ENCODE data around the gene PLEKHA5.

PLEKHA5 gene

DNA sequence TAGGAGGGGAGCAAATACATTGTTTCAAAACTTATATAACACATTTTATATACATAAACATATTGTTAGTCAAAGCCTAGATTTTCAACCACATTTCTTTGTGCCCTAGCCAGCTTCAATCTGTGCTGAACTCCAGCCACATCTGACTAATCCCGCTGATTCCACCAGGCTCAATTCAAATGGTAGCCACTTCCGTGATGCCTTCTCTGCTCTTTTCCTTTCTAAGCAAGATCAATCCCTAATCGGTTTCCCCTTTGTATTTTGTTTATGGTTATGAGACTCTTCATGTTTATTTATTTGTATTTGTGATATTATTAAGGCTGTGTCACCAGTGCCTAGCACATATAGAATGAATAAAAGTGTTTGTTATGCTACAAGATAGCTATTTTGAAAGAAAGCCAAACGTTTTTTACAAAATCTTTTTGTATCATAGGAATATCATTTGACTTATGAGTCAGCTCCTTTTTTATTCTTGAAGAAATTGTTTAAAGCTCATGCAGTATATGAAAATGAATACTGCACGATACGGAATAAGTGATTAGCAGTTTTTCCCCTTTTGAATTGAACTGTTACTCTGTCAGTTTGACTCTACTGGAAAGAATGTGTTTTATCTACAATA is 110.2 kb downstream of the PLEKHA5 start:
- no peaks in the 10 kb centered on the region for H3K36me3 ChIP-seq (ENCODE audit: insufficient read depth, low read length)
- no peaks in the 10 kb centered on the region for H4K20me1 ChIP-seq (ENCODE audit: insufficient read depth, low read length)
- no peak overlapping the region for H3K4me2 ChIP-seq (ENCODE audit: low read length)
- H3K4me1 ChIP-seq (ENCODE audit: insufficient read depth, low read length, severe bottlenecking), result no peaks in the 10 kb centered on the region
- no peaks in the 10 kb centered on the region for H3K9me2 ChIP-seq (ENCODE audit: low read depth, low read length)
- H2AFZ ChIP-seq (ENCODE audit: low read length), result no peak overlapping the region
- H3F3A ChIP-seq (ENCODE audit: insufficient read depth, low read length), result no peaks in the 10 kb centered on the region
- no peak overlapping the region for H3K4me3 ChIP-seq (ENCODE audit: low read depth, low read length, poor library complexity, severe bottlenecking)
- H3K9ac ChIP-seq (ENCODE audit: low read length), result no peak overlapping the region
- no peaks in the 10 kb centered on the region for H3K27me3 ChIP-seq (ENCODE audit: insufficient read depth, low read length)
- H3K9me3 ChIP-seq (ENCODE audit: low read length), result no peaks in the 10 kb centered on the region
- no peak for TF ChIP-seq EZH2 (IDR thresholded peaks at IDR 0.05; ENCODE audit: borderline replicate concordance, low read length)
- TF ChIP-seq, protein P1, sequence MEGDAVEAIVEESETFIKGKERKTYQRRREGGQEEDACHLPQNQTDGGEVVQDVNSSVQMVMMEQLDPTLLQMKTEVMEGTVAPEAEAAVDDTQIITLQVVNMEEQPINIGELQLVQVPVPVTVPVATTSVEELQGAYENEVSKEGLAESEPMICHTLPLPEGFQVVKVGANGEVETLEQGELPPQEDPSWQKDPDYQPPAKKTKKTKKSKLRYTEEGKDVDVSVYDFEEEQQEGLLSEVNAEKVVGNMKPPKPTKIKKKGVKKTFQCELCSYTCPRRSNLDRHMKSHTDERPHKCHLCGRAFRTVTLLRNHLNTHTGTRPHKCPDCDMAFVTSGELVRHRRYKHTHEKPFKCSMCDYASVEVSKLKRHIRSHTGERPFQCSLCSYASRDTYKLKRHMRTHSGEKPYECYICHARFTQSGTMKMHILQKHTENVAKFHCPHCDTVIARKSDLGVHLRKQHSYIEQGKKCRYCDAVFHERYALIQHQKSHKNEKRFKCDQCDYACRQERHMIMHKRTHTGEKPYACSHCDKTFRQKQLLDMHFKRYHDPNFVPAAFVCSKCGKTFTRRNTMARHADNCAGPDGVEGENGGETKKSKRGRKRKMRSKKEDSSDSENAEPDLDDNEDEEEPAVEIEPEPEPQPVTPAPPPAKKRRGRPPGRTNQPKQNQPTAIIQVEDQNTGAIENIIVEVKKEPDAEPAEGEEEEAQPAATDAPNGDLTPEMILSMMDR (IDR thresholded peaks at IDR 0.05; ENCODE audit: low read length), result no peak
- H3K27ac ChIP-seq (ENCODE audit: low read depth, low read length, poor library complexity, severe bottlenecking), result no peak overlapping the region
- no peaks in the 10 kb centered on the region for H3K79me2 ChIP-seq (ENCODE audit: insufficient read depth, low read length)

- Histone ChIP-seq H3K79me2 (ENCODE audit: insufficient read depth, low read length) (no peaks in the 10 kb centered on the region), H3K4me3 (ENCODE audit: low read depth, low read length, poor library complexity, severe bottlenecking) (no peak overlapping the region), H3F3A (ENCODE audit: insufficient read depth, low read length) (no peaks in the 10 kb centered on the region), H3K4me2 (ENCODE audit: low read length) (no peak overlapping the region), H3K4me1 (ENCODE audit: insufficient read depth, low read length, severe bottlenecking) (no peaks in the 10 kb centered on the region), H4K20me1 (ENCODE audit: insufficient read depth, low read length) (no peaks in the 10 kb centered on the region), H3K36me3 (ENCODE audit: insufficient read depth, low read length) (no peaks in the 10 kb centered on the region), H3K27ac (ENCODE audit: low read depth, low read length, poor library complexity, severe bottlenecking) (no peak overlapping the region), H3K9me3 (ENCODE audit: low read length) (no peaks in the 10 kb centered on the region), H3K9ac (ENCODE audit: low read length) (no peak overlapping the region), H3K27me3 (ENCODE audit: insufficient read depth, low read length) (no peaks in the 10 kb centered on the region), H2AFZ (ENCODE audit: low read length) (no peak overlapping the region), H3K9me2 (ENCODE audit: low read depth, low read length) (no peaks in the 10 kb centered on the region)
- no peak for TF ChIP-seq EZH2 (IDR thresholded peaks at IDR 0.05; ENCODE audit: borderline replicate concordance, low read length)
- TF ChIP-seq, protein P1 (IDR thresholded peaks at IDR 0.05; ENCODE audit: low read length), result no peak
Observed at GRCh38 chr12:19242581-19242980, 113.0 kb downstream of the PLEKHA5 start.

DNA sequence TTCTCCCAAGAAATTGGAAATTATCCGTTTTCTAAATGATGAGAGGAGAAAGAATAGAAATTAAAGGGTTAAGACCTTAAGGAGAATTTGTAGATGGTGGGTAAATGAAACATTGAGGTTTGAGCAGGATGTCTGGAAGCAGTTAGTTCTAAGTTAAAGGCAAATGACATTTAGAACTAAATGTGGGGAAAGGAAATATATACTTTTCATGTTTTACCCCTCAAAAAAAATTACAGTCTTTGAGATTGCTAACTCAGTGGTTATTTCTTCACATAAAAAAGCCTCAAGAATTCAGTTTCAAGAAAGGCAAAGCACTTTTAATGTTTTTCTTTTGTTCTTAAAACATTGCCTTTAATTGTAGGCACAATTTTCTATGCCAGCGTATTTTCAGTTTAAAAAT is 114.0 kb downstream of the PLEKHA5 start:
- no peaks in the 10 kb centered on the region for H3K9me2 ChIP-seq (ENCODE audit: low read depth, low read length)
- H3K9me3 ChIP-seq (ENCODE audit: low read length), result no peaks in the 10 kb centered on the region
- no peak overlapping the region for H2AFZ ChIP-seq (ENCODE audit: low read length)
- TF ChIP-seq, protein P1 (IDR thresholded peaks at IDR 0.05; ENCODE audit: low read length), result no peak
- no peak for TF ChIP-seq EZH2 (IDR thresholded peaks at IDR 0.05; ENCODE audit: borderline replicate concordance, low read length)
- no peaks in the 10 kb centered on the region for H3K4me1 ChIP-seq (ENCODE audit: insufficient read depth, low read length, severe bottlenecking)
- H4K20me1 ChIP-seq (ENCODE audit: insufficient read depth, low read length), result no peaks in the 10 kb centered on the region
- no peaks in the 10 kb centered on the region for H3K27me3 ChIP-seq (ENCODE audit: insufficient read depth, low read length)
- no peak overlapping the region for H3K27ac ChIP-seq (ENCODE audit: low read depth, low read length, poor library complexity, severe bottlenecking)
- no peaks in the 10 kb centered on the region for H3F3A ChIP-seq (ENCODE audit: insufficient read depth, low read length)
- H3K4me3 ChIP-seq (ENCODE audit: low read depth, low read length, poor library complexity, severe bottlenecking), result no peak overlapping the region
- H3K79me2 ChIP-seq (ENCODE audit: insufficient read depth, low read length), result no peaks in the 10 kb centered on the region
- no peak overlapping the region for H3K4me2 ChIP-seq (ENCODE audit: low read length)
- no peak overlapping the region for H3K9ac ChIP-seq (ENCODE audit: low read length)
- H3K36me3 ChIP-seq (ENCODE audit: insufficient read depth, low read length), result no peaks in the 10 kb centered on the region

All from OCI-LY1 (cell line).